GM18861 (cell line): ENCODE measurements around the gene XCL1.
A peak's percentile ranks its signal among the peaks of the same experiment; 100 is the strongest.
"Not testable (repeated sequence)": the region's sequence is repeated elsewhere in the genome, so short reads cannot be mapped to it uniquely, and the experiment has no call there.

Experiments
- ATAC-seq: cut with Tn5 transposase; IDR thresholded peaks from one replicate; pipeline ENCODE4 v1.9.1; 2021; ENCODE audit not compliant: unreplicated experiment

The XCL1 gene, protein sequence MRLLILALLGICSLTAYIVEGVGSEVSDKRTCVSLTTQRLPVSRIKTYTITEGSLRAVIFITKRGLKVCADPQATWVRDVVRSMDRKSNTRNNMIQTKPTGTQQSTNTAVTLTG

DNA sequence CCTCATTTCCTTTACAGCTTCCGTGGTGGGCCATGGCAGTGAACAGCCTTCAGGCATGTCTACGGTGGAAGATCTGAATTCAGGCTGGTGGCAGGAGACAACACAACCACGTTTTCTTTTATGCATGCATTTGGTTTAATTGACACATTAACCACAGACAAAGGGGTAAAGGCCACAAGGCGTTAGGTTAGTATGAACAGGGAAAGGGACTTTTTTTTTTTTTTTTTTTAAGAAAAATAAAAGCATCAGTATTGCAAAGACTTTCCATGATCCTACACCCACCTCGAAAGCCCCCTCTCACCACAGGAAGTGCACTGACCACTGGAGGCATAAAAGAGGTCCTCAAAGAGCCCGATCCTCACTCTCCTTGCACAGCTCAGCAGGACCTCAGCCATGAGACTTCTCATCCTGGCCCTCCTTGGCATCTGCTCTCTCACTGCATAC is at the start of gene XCL1:
Gene XCL1 (plus strand): TSS at position 361 of the 444 bp plus-strand sequence. CDS start 33 bp downstream, at position 394.
- ATAC-seq = not testable (repeated sequence)

DNA sequence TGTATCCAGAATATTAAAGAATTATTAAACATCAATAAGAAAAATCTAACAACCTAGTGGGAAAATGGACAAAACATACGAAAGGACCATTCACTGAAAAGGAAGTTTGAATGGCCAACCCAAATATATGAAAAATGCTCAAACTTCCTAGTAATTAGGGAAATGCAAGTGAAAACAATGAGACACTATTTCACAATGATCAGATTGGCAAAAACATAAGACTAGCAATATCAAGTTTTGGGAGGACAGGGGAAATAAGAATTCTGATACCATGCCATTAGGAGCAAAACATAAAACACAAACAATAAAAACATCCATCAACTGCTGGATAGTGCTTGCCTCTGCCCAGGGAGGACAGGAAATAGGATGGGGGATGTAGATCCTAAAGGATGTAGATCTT is 46.9 kb upstream of the XCL1 start:
- ATAC-seq = no peak

DNA sequence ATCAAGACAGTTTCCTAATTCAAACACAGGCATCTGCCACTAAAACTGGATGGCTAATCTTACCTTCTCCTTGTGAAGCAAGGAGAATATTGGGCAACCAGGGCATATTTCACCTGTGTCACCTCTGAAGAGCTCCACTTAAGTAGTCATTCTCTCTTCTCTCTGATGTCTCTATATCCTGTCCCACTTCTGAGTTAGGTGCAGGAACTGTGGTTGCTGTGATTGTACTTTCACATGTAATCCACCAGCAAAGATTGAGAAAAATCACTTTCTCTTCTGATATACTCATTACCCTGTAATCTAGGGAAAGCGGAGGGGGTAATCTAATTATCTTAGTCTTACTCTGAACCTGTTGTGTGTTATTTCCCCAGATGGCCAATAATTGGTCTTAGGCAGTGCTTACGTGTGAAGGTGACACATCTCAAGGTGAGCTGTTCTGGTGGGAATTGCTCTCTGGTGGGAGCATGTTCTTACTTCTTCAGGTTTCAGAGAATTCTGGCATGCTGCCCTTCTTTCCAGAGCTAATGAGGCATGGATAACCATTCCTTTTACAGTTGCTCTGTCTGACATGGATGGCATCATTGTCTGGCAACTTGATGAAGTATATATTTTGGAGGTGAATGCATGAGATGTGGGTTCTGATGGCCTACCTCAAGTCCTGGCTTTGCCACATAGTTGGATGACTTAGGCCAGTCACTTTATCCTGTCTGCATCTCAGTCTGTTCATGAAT is 44.6 kb upstream of the XCL1 start:
- no peak for ATAC-seq

DNA sequence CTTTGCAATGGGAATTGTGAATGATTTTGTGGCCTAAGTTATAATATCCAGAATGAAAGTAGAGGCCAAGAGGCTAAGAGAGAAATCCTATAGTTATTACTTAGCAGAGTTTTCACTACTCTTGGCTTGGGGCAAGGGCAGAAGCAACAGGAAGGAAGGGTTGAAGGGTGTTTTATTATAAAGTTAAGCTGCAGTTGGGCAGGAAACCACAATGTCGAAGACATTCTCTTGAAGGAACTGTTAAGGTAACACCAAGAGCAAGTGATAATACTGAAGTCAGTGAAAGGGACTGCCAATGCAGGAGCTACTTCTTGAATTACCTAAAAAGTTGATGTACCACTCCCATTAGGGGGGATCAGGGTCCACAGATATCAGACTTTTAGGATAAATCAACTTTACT is 40.9 kb upstream of the XCL1 start:
- ATAC-seq = peak; percentile 80

DNA sequence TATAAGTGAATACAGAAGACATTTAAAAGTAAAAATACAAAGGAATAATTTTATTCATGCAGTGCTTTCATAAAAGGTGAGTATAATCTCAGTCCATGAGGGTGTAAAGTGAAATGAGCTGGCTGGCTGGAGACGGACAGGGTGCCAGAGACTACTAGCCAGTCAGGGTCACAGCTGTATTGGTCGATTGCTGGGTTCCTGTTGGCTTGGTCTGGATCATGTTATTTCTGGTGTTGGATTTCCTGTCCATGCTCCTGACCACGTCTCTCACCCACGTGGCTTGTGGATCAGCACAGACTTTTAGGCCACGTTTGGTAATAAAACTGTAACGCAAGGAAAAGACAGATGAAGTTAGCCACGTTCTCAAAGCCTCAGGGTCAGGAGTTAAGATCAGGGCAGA is 35.6 kb upstream of the XCL1 start:
- ATAC-seq = not testable (repeated sequence)

DNA sequence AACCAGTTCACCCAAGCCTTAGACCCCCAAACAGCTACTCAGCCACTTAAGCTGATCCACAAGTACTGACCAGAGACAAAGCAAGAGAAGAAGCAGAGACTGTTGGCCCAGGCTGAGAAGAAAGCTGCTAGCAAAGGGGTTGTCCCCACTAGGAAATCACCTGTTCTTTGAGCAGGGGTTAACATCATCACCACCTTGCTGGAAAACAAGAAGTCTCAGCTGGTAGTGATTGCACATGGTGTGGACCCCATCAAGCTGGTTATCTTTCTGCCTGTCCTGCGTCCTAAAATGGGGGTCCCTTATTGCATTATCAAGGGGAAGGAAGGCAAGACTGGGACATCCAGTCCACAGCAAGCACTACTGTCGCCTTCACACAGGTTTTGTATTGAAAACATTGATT is 33.4 kb upstream of the XCL1 start:
- not testable (repeated sequence) for ATAC-seq

DNA sequence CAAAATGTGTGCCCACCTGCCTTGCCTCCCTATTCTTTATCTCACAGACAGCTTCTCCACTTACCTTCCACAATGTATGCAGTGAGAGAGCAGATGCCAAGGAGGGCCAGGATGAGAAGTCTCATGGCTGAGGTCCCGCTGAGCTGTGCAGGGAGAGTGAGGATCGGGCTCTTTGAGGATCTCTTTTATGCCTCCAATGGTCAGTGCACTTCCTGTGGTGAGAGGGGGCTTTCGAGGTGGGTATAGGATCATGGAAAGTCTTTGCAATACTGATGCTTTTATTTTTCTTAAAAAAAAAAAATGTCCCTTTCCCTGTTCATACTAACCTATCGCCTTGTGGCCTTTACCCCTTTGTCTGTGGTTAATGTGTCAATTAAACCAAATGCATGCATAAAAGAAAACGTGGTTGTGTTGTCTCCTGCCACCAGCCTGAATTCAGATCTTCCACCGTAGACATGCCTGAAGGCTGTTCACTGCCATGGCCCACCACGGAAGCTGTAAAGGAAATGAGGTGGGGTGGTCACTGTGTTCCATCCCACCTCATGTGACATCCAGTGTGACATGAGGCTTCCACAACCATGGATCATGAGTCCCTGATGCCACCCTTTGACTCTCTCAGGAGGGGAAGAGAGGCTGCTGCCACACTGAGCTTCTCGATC is 32.4 kb upstream of the XCL1 start, which contains the start of gene XCL2:
Gene XCL2 (minus strand): TSS at position 158 of the 659 bp plus-strand sequence. CDS start 33 bp downstream, at position 125.
- ATAC-seq = not testable (repeated sequence)

DNA sequence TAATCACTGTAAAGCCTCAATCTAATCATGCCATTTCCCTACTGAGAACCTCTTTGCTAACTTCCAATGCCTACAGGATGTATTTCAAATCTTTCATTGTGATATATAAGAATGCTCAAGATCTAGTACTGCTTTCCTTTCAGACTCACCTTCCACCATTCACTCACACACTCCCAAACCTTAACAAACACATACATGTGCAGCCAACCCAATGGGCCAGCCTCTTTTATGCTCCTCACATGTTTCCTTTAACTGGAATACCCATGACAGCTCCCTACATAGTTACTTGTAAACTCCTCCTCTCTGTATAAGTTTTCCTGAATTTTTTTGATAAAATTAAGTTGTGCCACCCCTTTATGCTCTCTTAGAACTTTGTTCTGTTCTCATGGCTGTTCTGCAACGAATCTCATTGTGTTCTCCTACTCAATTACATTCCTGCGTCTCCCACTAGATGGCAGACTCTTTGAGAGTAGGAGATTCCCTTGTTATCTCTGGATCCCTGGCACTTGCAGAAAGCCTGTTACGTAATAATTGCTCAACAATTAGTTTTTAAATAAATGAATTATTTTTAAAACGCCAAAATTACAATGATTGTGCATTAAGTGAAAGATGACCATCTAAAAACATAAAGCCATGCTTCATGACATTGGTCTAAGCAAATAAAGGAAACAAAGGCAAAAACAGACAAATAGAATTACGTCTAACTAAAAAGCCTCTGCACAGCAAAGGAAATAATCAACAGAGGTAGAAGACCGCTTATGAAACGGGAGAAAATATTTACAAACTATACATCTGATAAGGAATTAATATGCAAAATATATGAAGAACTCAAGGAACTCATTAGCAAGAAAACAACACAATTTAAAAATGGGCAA is 30.5 kb upstream of the XCL1 start:
- not testable (repeated sequence) for ATAC-seq

DNA sequence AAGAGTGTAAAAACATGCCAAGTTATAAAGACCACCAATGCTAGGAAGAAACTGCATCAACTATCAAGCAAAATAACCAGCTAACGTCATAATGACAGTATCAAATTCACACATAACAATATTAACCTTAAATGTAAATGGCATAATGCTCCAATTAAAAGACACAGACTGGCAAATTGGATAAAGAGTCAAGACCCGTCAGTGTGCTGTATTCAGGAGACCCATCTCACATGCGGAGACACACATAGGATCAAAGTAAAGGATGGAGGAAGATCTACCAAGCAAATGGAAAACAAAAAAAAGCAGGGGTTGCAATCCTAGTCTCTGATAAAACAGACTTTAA is 29.9 kb upstream of the XCL1 start:
- ATAC-seq = not testable (repeated sequence)

DNA sequence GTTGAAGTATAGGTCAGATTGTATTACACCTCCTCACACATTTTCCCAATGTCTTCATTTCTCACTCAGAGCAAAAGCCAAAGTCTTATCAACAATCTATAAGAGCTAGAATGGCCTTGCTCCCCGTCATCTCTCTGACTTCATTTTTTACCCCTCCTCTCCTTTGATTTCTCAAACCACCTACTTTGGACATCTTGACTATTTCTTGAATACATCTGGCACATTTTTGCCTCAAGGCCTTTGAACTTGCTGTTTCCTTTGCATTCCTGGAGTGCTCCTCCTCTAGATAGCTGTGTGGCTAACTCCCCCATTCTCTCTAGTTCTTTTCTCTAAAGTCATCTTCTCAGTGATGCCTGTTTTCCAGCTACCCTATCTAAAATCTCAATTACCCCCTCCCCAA is 25.4 kb upstream of the XCL1 start:
- no peak for ATAC-seq

DNA sequence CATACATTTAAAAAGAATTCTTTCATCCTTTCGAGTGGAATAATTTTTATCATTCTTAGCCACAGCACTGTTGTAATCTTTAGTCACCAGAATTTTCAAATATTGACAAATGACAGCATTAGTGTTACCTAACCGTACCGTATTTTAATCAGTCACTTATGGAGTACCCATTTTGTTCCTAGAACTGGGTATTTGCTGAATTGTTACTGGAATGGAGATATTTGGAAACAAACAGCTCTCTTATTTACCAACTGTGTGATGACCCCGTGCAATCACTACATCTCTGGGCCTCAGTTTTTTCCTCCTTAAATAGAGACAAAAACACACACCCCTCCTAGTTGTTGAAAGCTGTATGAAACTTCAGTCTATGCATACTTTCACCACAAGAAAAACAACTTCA is 24.7 kb upstream of the XCL1 start:
- no peak for ATAC-seq

DNA sequence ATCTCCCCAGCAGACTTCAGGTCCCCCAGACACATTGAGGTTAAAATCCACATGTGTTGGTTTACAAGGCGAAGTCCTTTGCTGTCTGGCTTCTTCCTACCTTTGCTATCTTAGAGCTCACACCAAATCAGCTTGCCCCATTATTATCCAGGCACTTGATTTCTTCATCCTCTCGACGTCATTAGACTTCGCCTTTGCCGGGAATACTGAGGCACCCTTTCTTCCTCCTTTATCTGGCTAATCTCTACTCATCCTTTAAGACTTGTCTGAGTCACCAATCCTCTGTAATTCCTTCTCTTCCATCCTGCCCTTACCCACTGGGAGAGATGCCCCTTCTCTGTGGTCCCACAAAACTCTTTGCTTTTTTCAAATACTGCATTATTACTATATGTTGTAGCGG is 23.4 kb upstream of the XCL1 start:
- no peak for ATAC-seq

DNA sequence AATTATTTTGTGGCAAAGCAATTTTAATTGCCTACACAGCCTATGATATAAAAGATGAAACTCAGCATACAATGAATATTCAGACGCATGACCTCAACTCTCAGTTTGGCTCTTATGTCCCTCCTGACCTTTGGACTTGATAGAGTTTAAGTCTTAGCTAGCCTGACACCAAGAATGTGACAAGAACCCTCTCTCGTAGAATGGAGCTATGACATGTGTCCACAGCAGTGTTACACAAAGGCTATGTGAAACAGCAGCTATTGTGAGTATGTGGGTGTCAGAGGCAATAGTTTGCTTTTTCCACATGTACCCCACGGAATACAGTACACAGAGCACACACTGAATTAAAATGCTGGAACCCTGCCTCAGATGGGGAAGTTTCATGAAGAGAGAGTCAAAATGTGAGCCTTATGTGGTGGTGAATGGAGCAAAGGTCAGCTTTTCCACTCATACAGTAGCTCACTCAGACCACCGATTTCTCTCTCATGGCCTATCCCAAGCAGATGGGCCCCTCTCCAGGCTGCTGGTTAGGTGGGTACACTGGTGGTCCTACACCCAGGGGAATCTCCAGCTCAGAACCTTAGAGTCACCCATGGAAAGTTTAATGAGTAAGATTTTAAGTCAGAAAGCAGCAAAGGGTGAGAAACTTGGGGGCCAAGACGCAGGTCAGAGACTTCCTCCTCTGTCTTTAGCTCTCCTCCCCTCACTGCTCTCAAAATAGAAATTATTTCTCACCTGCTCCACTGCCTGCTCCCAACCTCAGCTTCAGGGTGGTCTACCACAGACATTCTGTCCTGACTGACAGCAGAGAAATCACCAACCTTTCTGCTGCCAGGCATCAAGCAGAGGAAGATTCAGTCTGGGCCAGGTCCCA is 22.5 kb upstream of the XCL1 start:
- no peak for ATAC-seq

DNA sequence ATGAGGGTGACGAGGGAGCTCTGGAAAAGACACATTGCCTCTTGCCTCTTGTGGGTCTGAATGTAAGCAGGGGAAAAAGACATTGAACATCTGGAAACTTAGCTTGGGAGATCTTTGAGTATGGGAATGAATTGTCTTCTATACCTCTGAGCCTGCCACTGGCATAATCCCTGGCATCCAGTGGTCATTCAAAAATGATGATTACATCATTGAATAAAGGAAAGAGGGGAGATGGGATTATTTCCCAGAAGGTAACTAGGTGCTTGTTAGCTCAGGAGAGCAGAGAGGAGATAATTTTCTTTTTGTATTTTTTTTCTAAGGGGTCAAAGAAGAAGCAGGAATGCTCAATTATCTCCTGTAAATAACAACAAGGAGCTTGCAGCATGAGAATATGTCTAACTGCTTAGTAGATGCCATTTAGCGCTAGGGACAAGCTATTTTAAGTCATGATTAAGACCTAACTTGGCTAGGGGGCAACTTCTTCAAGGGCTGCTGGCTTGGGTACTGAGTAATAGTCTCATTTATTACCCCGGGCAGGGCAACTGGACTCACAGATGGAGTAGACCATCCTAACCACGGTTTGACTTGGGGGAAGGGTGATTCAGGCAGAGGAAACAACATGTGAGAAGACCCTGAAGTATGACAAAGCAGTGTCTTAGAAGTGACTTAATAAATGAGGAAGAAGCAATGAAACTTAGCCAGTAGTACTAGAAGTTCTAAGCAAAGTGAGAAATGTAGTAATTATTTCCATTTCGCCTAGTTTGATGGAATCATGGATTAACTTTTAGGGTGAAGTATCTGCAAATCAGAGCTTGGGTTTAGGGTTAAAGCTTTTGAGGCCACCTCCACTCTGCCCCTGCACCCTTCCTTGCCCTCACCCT is 21.6 kb upstream of the XCL1 start:
- no peak for ATAC-seq

DNA sequence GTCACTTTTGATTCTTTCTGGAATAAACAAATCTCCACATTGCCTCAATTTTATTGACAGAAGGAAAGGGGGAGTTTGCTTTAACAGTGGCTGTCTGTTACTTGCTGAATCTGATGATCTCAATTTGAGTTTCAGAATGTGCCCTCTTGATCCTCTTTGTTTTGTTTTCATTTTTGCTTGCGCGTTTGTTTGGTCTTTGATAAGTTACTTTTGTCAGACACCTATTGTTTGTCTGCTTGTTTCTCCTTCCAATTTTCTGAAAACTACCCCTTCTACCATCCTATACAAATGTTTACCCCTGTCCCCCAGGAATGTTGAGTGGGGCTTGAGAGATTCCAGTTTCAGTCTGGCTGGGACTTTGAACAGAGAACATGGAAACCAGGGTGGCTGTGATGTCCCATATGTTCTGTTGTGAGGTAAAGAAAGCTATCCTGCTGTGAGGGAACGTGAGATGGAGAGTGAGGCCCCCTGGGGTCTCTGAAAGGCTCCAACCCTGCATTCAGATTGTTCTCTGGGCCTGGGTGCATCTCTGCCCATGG is 20.8 kb upstream of the XCL1 start:
- no peak for ATAC-seq

DNA sequence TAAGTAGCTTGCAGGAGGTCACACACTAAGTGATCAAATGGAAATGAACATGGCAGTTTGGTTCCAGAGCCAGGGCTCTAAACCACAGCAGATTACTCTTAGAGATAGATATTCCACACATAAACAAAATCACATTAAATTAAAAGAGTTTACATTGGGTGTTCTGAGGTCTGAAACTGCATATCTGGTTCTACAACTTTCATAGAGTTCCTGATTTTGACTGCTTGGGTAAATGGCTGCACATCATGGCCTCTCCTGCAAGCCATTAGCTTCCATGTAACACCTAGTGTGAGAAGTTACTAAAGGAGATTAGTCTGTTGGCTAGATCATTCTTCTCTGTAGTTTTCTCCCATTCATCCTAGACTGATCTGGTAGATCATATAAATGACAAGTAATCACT is 19.8 kb upstream of the XCL1 start:
- ATAC-seq = no peak

DNA sequence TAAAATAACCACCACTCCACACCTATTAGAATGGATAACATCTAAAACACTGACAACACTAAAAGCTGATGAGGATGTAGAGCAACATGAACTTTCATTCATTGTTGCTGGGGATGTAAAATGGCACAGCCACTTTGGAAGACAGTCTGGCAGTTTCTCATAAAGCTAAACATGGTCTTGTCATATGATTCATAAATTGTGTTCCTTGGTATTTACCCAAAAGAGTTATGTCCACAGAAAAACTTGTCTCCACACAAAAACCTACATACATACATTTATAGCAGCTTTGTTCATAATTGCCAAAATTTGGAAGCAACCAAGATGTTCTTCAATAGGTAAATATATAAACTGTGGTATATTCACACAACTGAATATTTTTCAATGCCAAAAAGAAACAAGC is 16.0 kb upstream of the XCL1 start:
- no peak for ATAC-seq

DNA sequence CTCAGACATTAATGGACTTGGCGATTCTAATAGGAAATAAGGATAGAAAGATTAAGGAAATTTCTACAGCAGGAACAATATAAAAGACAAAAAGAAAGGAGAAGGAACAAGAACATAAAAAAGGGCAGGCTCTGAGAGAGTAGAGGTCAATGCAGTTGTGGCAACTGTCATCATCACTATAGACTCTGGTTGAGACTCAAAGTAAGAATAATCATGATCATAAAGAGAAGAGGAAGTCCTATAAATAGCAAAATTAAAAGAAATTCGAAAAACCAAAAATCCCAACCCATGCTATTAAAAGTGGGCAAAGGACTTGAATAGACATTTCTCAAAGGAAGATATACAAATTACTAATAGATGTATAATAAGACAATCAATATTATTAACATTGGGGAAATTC is 14.4 kb upstream of the XCL1 start:
- no peak for ATAC-seq

DNA sequence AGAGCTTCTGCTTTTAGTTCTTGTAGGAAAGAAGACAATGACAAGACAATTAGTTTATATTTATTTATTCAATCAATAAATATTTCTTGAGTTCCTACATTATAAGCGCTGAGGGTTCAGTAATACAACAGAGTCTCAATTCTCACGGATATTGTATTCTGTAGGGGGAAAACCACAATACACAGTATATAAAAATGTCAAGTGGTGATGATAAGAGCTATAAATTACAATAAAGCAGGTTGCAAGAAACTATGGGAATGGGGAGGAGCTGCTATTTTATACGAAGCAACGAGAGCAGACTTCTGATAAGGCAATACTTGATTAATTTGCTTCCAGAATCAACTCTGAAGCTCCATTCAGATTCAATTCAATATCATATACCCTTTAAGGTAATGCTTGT is 10.6 kb upstream of the XCL1 start:
- no peak for ATAC-seq
